OCI-M2 (cell line): ENCODE results near the gene FAM219B.
A peak's percentile ranks its signal among the peaks of the same experiment; 100 is the strongest.
"Not testable (repeated sequence)": the region's sequence is repeated elsewhere in the genome, so short reads cannot be mapped to it uniquely, and the experiment has no call there.

ENCODE experiments used
- DNase-seq: peaks from one replicate; lab custom pipeline; 2025; ENCODE audit not compliant: unreplicated experiment; lab: John Stamatoyannopoulos, UW

FAM219B gene

GRCh38 chr15:74906450-74907162, at the start of gene FAM219B:
Gene FAM219B, minus strand, starts transcription at chr15:74906851. Its CDS starts 51 bp downstream, at chr15:74906800.
- DNase-seq, result no peak

- DNase-seq, result no peak
Measured at GRCh38 chr15:74955796-74956647, 49.4 kb upstream of the FAM219B start.

GRCh38 chr15:74955017-74955416, 48.4 kb upstream of the FAM219B start:
- DNase-seq, result no peak

- DNase-seq, result peak; percentile 81
Measured at GRCh38 chr15:74954515-74954914, 47.9 kb upstream of the FAM219B start.

- no peak for DNase-seq
Measured at GRCh38 chr15:74951006-74951405, 44.4 kb upstream of the FAM219B start.

- DNase-seq, result peak; percentile 57
Measured at GRCh38 chr15:74950078-74950908, 43.6 kb upstream of the FAM219B start.

GRCh38 chr15:74937590-74938371, 31.1 kb upstream of the FAM219B start, which contains the start of gene COX5A:
Gene COX5A, minus strand, starts transcription at chr15:74938073. Its CDS starts 59 bp downstream, at chr15:74938014.
- peak; percentile 72 for DNase-seq

- no peak for DNase-seq
Measured at GRCh38 chr15:74937272-74937589, 30.6 kb upstream of the FAM219B start.

GRCh38 chr15:74935193-74935592, 28.5 kb upstream of the FAM219B start:
- DNase-seq, result not testable (repeated sequence)

- DNase-seq, result no peak
Measured at GRCh38 chr15:74933573-74933972, 26.9 kb upstream of the FAM219B start.

- no peak for DNase-seq
Measured at GRCh38 chr15:74928771-74929198, 22.1 kb upstream of the FAM219B start.

- no peak for DNase-seq
Measured at GRCh38 chr15:74924525-74924924, 17.9 kb upstream of the FAM219B start.

- no peak for DNase-seq
Measured at GRCh38 chr15:74920456-74920855, 13.8 kb upstream of the FAM219B start.

- DNase-seq, result no peak
Measured at GRCh38 chr15:74917676-74918075, 11.0 kb upstream of the FAM219B start.

- DNase-seq, result not testable (repeated sequence)
Measured at GRCh38 chr15:74913799-74914198, 7.1 kb upstream of the FAM219B start.

- DNase-seq, result no peak
Measured at GRCh38 chr15:74913041-74913440, 6.4 kb upstream of the FAM219B start.

- no peak for DNase-seq
Measured at GRCh38 chr15:74908635-74909034, 2.0 kb upstream of the FAM219B start.

GRCh38 chr15:74907163-74907870, 666 bp upstream of the FAM219B start:
- no peak for DNase-seq

GRCh38 chr15:74906067-74906449, 593 bp downstream of the FAM219B start:
- DNase-seq, result no peak
